Testis (tissue), 3 donors: ENCODE results near the gene CACNA1D. TPM values are rescaled to one million over a fixed set of nuclear protein-coding genes. Genes with fewer than 3 reads are reported as not detected.

Experiments used
- DNase-seq: peaks from one replicate; pipeline ENCODE4 v3.0.0-alpha.2; 2019
- H3K27ac ChIP-seq, 2 donors: fragments of 200-600 bp; sonication (generic); one replicate each; pipeline ENCODE4 v1.5.1; 2019
- H3K27me3 ChIP-seq: fragments of 200-600 bp; sonication (generic); one replicate; pipeline ENCODE4 v1.5.1; 2019
- H3K36me3 ChIP-seq: fragments of 200-600 bp; sonication (generic); one replicate; pipeline ENCODE4 v1.5.1; 2017; ENCODE audit warnings: low read depth; ENCODE audit errors: missing control alignments
- H3K4me1 ChIP-seq: fragments of 200-600 bp; sonication (generic); one replicate; pipeline ENCODE4 v1.5.1; 2019
- H3K4me3 ChIP-seq, 2 donors: fragments of 200-600 bp; sonication (generic); one replicate each; pipeline ENCODE4 v1.5.1; 2017 to 2019
- H3K9me3 ChIP-seq: fragments of 200-600 bp; sonication (generic); one replicate; pipeline ENCODE4 v1.5.1; 2017
- CTCF ChIP-seq, 3 experiments: fragments of 450-650 bp in 2 of 3; fragments of 200-600 bp in 1 of 3; sonication (generic) in 1 of 3; IDR thresholded peaks; one replicate each; pipeline ENCODE4 v1.5.1; 2016 to 2019; ENCODE audit warnings: antibody characterized with exemption in 3 of 3, mild to moderate bottlenecking in 2 of 3, moderate library complexity in 1 of 3
- POLR2A ChIP-seq: fragments of 450-650 bp; IDR thresholded peaks from one replicate; pipeline ENCODE4 v1.6.1; 2017; ENCODE audit warnings: antibody characterized with exemption, mild to moderate bottlenecking, moderate library complexity
- WGBS, 2 donors: methylation state at CpG; one replicate each; pipeline ENCODE4 v1.1.5; 2018; 5-methylcytosine and 5-hydroxymethylcytosine counted together
- intact Hi-C: fragments of 100-400 bp; cut with DNase I; formaldehyde crosslinking; loops from one replicate; pipeline ENCODE4 v1.15.1; 2023; ENCODE audit warnings: low total_unique reads
- polyA plus RNA-seq: library from polyadenylated mRNA; stranded (reverse); fragments of 350-450 nt; fragmentation: Illumina TruSeq; extraction: RNeasy Lipid Tissue Mini Kit (QIAGEN cat#74804); gene quantifications from one replicate; pipeline ENCODE4 v1.2.3, GENCODE V29; 2014; ENCODE audit warnings: low read depth, low replicate concordance; ENCODE audit not compliant: insufficient read depth
- total RNA-seq, 2 donors: library from RNA; depleted of rRNA; stranded (reverse); fragments of >200 nt; gene quantifications; one replicate each; pipeline ENCODE4 v1.2.3, GENCODE V29; 2016

The CACNA1D gene
- total and polyA plus RNA-seq, 3 donors from 2014 or later = 8.0 to 39.0 (median 37.6) TPM

GRCh38 chr3:53689681-53690080 is 195.3 kb downstream of the CACNA1D start:
- H3K4me1 ChIP-seq = no peaks in the 10 kb centered on the region
- no peak overlapping the region for H3K27ac ChIP-seq
- WGBS, 2 donors = 88% methylated on average over 2 of the region's 2 CpGs
- intact Hi-C loops = no loop called here
- TF ChIP-seq POLR2A (no peak), CTCF (IDR thresholded peaks at IDR 0.05) (no peak)
- no peaks in the 10 kb centered on the region for H3K36me3 ChIP-seq
- H3K9me3 ChIP-seq = no peaks in the 10 kb centered on the region
- H3K4me3 ChIP-seq = no peak overlapping the region
- H3K27me3 ChIP-seq = no peaks in the 10 kb centered on the region
- no peak for DNase-seq

GRCh38 chr3:53690521-53690920 is 196.1 kb downstream of the CACNA1D start:
- TF ChIP-seq CTCF (IDR thresholded peaks at IDR 0.05) (no peak), POLR2A (no peak)
- 84 to 86% methylated on average over 7 of the region's 7 CpGs for WGBS, 2 donors
- Histone ChIP-seq H3K36me3 (no peaks in the 10 kb centered on the region), H3K27ac (no peak overlapping the region), H3K4me3 (no peak overlapping the region), H3K9me3 (no peaks in the 10 kb centered on the region), H3K27me3 (no peaks in the 10 kb centered on the region), H3K4me1 (no peaks in the 10 kb centered on the region)
- intact Hi-C loops = no loop called here
- no peak for DNase-seq

GRCh38 chr3:53691349-53691748 is 196.9 kb downstream of the CACNA1D start:
- Histone ChIP-seq H3K4me3 (no peak overlapping the region), H3K27ac (no peak overlapping the region), H3K9me3 (no peaks in the 10 kb centered on the region), H3K27me3 (no peaks in the 10 kb centered on the region), H3K4me1 (no peaks in the 10 kb centered on the region), H3K36me3 (no peaks in the 10 kb centered on the region)
- no peak for DNase-seq
- intact Hi-C loops = no loop called here
- TF ChIP-seq POLR2A = no peak
- TF ChIP-seq CTCF (IDR thresholded peaks at IDR 0.05) = no peak
- 98 to 100% methylated on average over 2 of the region's 2 CpGs for WGBS, 2 donors

GRCh38 chr3:53691885-53692284 is 197.5 kb downstream of the CACNA1D start:
- intact Hi-C loops = no loop called here
- Histone ChIP-seq H3K27me3 (no peaks in the 10 kb centered on the region), H3K4me1 (no peaks in the 10 kb centered on the region), H3K4me3 (no peak overlapping the region), H3K27ac (no peak overlapping the region), H3K36me3 (no peaks in the 10 kb centered on the region), H3K9me3 (no peaks in the 10 kb centered on the region)
- no peak for DNase-seq
- WGBS, 2 donors = 88 to 90% methylated on average over 3 of the region's 3 CpGs
- no peak for TF ChIP-seq POLR2A
- TF ChIP-seq CTCF (IDR thresholded peaks at IDR 0.05) = no peak

GRCh38 chr3:53693451-53693850 is 199.0 kb downstream of the CACNA1D start:
- 74 to 77% methylated on average over 2 of the region's 2 CpGs for WGBS, 2 donors
- intact Hi-C loops = no loop called here

More at GRCh38 chr3:53693451-53693850, 199.0 kb downstream of the CACNA1D start:
- Histone ChIP-seq H3K4me1 (no peaks in the 10 kb centered on the region), H3K4me3 (no peak overlapping the region), H3K36me3 (no peaks in the 10 kb centered on the region), H3K27me3 (no peaks in the 10 kb centered on the region), H3K9me3 (no peaks in the 10 kb centered on the region), H3K27ac (no peak overlapping the region)
- TF ChIP-seq CTCF (IDR thresholded peaks at IDR 0.05) = no peak
- TF ChIP-seq POLR2A = no peak
- DNase-seq = no peak
